SK-N-SH (cell line): ENCODE data around the gene ATP1A4. TPM values are rescaled to one million over a fixed set of nuclear protein-coding genes. Genes with fewer than 3 reads are reported as not detected.

ENCODE experiments used
- CTCF ChIA-PET: fragments of 300-600, 350-600 bp; formaldehyde crosslinking; extraction: SDS; loops from one replicate; lab custom pipeline; 2021; lab: Yijun Ruan, JAX
- POLR2A ChIA-PET: fragments of 350-600 bp; sonication (Branson Sonifier 250); formaldehyde crosslinking; extraction: SDS; loops from one replicate; lab custom pipeline; 2020; ENCODE audit warnings: antibody characterized with exemption, inconsistent platforms; lab: Yijun Ruan, JAX
- DNase-seq: peaks from one replicate; pipeline ENCODE4 v3.0.0; 2012
- H2AFZ ChIP-seq: fragments of 200-600 bp; sonication (generic); 2 replicates; pipeline ENCODE4 v1.8.1; 2016; ENCODE audit warnings: antibody characterized with exemption, mild to moderate bottlenecking, low read depth
- H3F3A ChIP-seq: fragments of 200-600 bp; sonication (generic); replicated peaks from 2 replicates; pipeline ENCODE3; 2016; ENCODE audit warnings: antibody characterized with exemption, mild to moderate bottlenecking; ENCODE audit not compliant: insufficient read depth
- H3K27ac ChIP-seq, 2 experiments: fragments of 200-500 bp in 1 of 2; fragments of 200-600 bp in 1 of 2; sonication (Bioruptor generic) in 1 of 2; sonication (generic), shearing (Covaris generic) in 1 of 2; 2 replicates each; pipeline versions ENCODE4 v1.5.1 to v1.6.1; 2014 to 2016; ENCODE audit warnings: low read depth in 2 of 2, inconsistent platforms in 1 of 2, low read length in 1 of 2, mild to moderate bottlenecking in 1 of 2, mixed read lengths in 1 of 2
- H3K27me3 ChIP-seq: fragments of 200-600 bp; sonication (generic), shearing (Covaris generic); 2 replicates; pipeline ENCODE4 v1.6.1; 2016; ENCODE audit warnings: mixed run types; ENCODE audit not compliant: insufficient read depth
- H3K36me3 ChIP-seq, 2 experiments: fragments of 200-500 bp in 1 of 2; fragments of 200-600 bp in 1 of 2; sonication (Bioruptor generic) in 1 of 2; sonication (generic) in 1 of 2; replicated peaks in 1 of 2; 2 replicates each; pipeline versions ENCODE3 to v1.5.1; 2014 to 2016; ENCODE audit warnings: low read length in 1 of 2, mild to moderate bottlenecking in 1 of 2; ENCODE audit not compliant: insufficient read depth in 2 of 2, control insufficient read depth in 1 of 2
- H3K4me1 ChIP-seq, 2 experiments: fragments of 200-500 bp in 1 of 2; fragments of 200-600 bp in 1 of 2; sonication (Bioruptor generic) in 1 of 2; sonication (generic), shearing (Covaris generic) in 1 of 2; 2 replicates each; pipeline versions ENCODE4 v1.5.1 to v1.6.1; 2014 to 2016; ENCODE audit warnings: low read depth in 1 of 2, low read length in 1 of 2, mixed run types in 1 of 2; ENCODE audit not compliant: insufficient read depth in 2 of 2, control insufficient read depth in 1 of 2
- H3K4me2 ChIP-seq: fragments of 200-600 bp; sonication (generic), shearing (Covaris generic); 2 replicates; pipeline ENCODE4 v1.6.1; 2017; ENCODE audit warnings: mixed run types
- H3K4me3 ChIP-seq, 2 experiments: fragments of 200-500 bp in 1 of 2; fragments of 200-600 bp in 1 of 2; sonication (Bioruptor generic) in 1 of 2; sonication (generic), shearing (Covaris generic) in 1 of 2; 2 replicates each; pipeline versions ENCODE4 v1.5.1 to v1.8.1; 2014 to 2016; ENCODE audit warnings: low read depth in 2 of 2, inconsistent platforms in 1 of 2, low read length in 1 of 2, mild to moderate bottlenecking in 1 of 2, mixed read lengths in 1 of 2, moderate library complexity in 1 of 2
- H3K79me2 ChIP-seq: fragments of 200-600 bp; sonication (generic); 2 replicates; pipeline ENCODE4 v1.8.1; 2017; ENCODE audit warnings: mild to moderate bottlenecking; ENCODE audit not compliant: insufficient read depth
- H3K9ac ChIP-seq: fragments of 200-600 bp; sonication (generic); 2 replicates; pipeline ENCODE4 v1.6.1; 2017; ENCODE audit warnings: mixed run types
- H3K9me2 ChIP-seq: fragments of 200-600 bp; sonication (generic); 2 replicates; pipeline ENCODE4 v1.6.1; 2017; ENCODE audit warnings: mixed run types
- H3K9me3 ChIP-seq: fragments of 200-600 bp; sonication (generic); 2 replicates; pipeline ENCODE4 v1.6.1; 2017; ENCODE audit warnings: mixed run types, mild to moderate bottlenecking, moderate library complexity
- H4K20me1 ChIP-seq: fragments of 200-600 bp; sonication (generic); 2 replicates; pipeline ENCODE4 v1.6.1; 2017; ENCODE audit warnings: mild to moderate bottlenecking, mixed run types; ENCODE audit not compliant: insufficient read depth
- FOSL2 ChIP-seq: IDR thresholded peaks from 2 replicates; pipeline ENCODE4 v1.4.0; 2012; ENCODE audit warnings: low read depth, mild to moderate bottlenecking, moderate library complexity, borderline replicate concordance
- FOXJ3 ChIP-seq: sonication (generic); formaldehyde crosslinking; IDR thresholded peaks from 2 replicates; pipeline ENCODE4 v1.5.1; 2020; ENCODE audit warnings: mild to moderate bottlenecking, missing genetic modification reagents
- GATA2 ChIP-seq: sonication (generic); formaldehyde crosslinking; IDR thresholded peaks from 2 replicates; pipeline ENCODE4 v1.5.0; 2020; ENCODE audit warnings: mild to moderate bottlenecking, missing genetic modification reagents
- JUND ChIP-seq: IDR thresholded peaks from 2 replicates; pipeline ENCODE4 v1.4.0; 2012
- SMC3 ChIP-seq: IDR thresholded peaks from 2 replicates; pipeline ENCODE4 v1.6.1; 2012; ENCODE audit warnings: low read depth, low read length, improper control_type of control experiment
- TCF12 ChIP-seq: IDR thresholded peaks from 2 replicates; pipeline ENCODE4 v1.4.0; 2012
- TEAD4 ChIP-seq: IDR thresholded peaks from 2 replicates; pipeline ENCODE4 v1.4.0; 2012; ENCODE audit warnings: mild to moderate bottlenecking, borderline replicate concordance; ENCODE audit not compliant: insufficient read depth
- YY1 ChIP-seq: IDR thresholded peaks from 2 replicates; pipeline ENCODE4 v1.4.0; 2012; ENCODE audit warnings: low read depth, mild to moderate bottlenecking
- WGBS: methylation state at CpG from one replicate; pipeline ENCODE4 v1.1.6; 2017; ENCODE audit warnings: low lambda C conversion rate; 5-methylcytosine and 5-hydroxymethylcytosine counted together
- polyA plus RNA-seq, 3 experiments: library from polyadenylated mRNA; depleted of rRNA; stranded (reverse); fragments of >200 nt; gene quantifications; 2 replicates each; pipeline ENCODE4 v1.2.3, GENCODE V29; 2012
- TF ChIP-seq, protein P1 (sequence below): IDR thresholded peaks from 2 replicates; pipeline ENCODE4 v1.4.0; 2012; ENCODE audit warnings: low read depth
- TF ChIP-seq, protein P2 (sequence below): fragments of 200-600 bp; sonication (generic); IDR thresholded peaks from 2 replicates; pipeline ENCODE4 v1.6.1; 2017; ENCODE audit warnings: antibody characterized with exemption, mild to moderate bottlenecking, moderate library complexity

Gene ATP1A4
- polyA plus RNA-seq, 1 of the 3 experiments (the other 2 are of a cell fraction): not detected

DNA sequence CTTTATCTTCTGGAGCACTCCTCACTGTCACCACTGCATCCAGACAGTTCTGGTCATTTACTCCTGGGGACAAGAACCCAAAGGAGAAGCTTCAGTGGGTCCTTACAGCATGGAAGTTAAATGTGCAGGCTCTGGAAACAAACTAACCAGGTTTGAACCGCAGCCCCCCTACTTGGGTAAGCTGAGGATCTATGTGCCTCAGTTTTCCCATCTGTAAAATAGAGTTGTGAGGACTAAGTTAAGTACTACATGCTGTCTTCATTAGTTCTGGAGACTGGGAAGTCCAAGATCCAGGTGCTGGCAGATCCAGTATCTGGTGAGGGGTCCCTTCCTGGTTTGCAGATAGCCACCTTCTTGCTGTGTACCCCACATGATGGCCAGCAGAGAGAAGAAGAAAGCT lies 43.9 kb upstream of the ATP1A4 start:
- no peaks in the 10 kb centered on the region for H3K36me3 ChIP-seq
- H4K20me1 ChIP-seq: no peaks in the 10 kb centered on the region
- ChIA-PET POLR2A (no interaction called here), CTCF (interaction anchor here (0.6 to 3.5 kb wide), 7 partner anchors 10 to 164 kb away, joined by 3 to 19 read pairs (median 4); no protein-coding TSS in a partner anchor)
- no peak overlapping the region for H3K9ac ChIP-seq
- no peaks in the 10 kb centered on the region for H3K79me2 ChIP-seq
- no peak for DNase-seq
- H3K4me1 ChIP-seq: peaks cover 0 to 9% of the 10 kb centered on the region in 2 experiments; a peak in 1 of 4 replicates
- no peak overlapping the region for H3K27ac ChIP-seq
- WGBS: 23% methylated on average over 1 of the region's 1 CpG
- H3K4me3 ChIP-seq: no peak overlapping the region
- no peaks in the 10 kb centered on the region for H3K9me2 ChIP-seq
- H3K9me3 ChIP-seq: no peaks in the 10 kb centered on the region
- H2AFZ ChIP-seq: no peak overlapping the region
- TF ChIP-seq GATA2 (CRISPR knock-in tag) (no peak), TEAD4 (no peak), YY1 (no peak), JUND (no peak), FOSL2 (no peak), FOXJ3 (CRISPR knock-in tag) (no peak)
- TF ChIP-seq, all 33 proteins: peak for 0
- Histone ChIP-seq H3F3A (no peaks in the 10 kb centered on the region), H3K27me3 (0 out of 2 replicates have a peak, but pooled peaks cover 3% of the 10 kb centered on the region), H3K4me2 (no peak overlapping the region)

DNA sequence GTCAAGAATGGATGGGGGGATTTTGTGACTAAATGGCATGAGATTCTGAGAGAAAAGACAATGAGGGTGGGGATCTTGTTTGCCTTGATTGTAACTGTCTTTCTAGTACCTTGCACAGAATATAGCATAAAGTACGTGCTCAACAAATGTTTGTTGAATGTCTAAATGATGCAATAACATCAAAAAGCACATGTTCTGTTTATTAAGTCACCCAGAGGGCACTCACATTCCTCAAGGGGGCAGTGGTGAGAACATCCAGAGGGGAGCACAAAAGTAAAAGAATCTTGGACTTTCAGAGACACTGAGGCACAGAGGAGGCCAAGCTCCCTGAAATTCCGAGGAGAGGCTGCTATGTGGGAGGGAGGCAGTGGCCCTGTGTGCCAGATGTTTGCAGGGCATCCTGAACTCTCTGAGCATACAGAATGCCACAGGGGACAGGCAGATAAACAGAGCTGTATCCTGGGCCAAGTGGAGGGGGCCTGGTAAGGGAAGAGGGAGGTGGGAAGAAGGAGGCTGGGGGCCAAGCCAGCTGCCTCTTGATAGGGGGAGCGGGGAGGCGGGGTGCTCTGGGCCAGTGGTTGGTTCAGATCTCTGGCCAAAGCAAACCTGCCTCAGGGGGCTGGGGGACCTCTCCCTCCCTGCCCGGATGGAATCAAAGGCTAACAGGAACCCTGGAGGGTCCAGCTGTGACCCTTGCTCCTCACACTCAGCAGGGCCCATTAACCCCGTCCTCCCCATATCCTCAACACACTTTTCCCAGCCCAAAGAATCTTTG lies 42.3 kb upstream of the ATP1A4 start:
- CTCF ChIA-PET: interaction anchor here (0.6 to 3.5 kb wide), 21 partner anchors 8 to 194 kb away, joined by 3 to 19 read pairs (median 4); partner anchors contain the start of genes IGSF8 and KCNJ9
- no peak overlapping the region for H3K27ac ChIP-seq
- peak; percentile 63 for DNase-seq

More for the DNA sequence above, 42.3 kb upstream of the ATP1A4 start:
- Histone ChIP-seq H3K27me3 (0 out of 2 replicates have a peak, but pooled peaks cover 3% of the 10 kb centered on the region), H3K4me1 (peaks cover 0 to 9% of the 10 kb centered on the region in 2 experiments; a peak in 1 of 4 replicates)
- TF ChIP-seq, protein P1, sequence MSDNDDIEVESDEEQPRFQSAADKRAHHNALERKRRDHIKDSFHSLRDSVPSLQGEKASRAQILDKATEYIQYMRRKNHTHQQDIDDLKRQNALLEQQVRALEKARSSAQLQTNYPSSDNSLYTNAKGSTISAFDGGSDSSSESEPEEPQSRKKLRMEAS: peak; percentile 53; the same call in 1 of the 2 replicates
- TF ChIP-seq SMC3: peak; percentile 10; the same call in 1 of the 2 replicates
- TF ChIP-seq FOXJ3 (CRISPR knock-in tag): 0 out of 2 replicates have a peak, but pooled peaks have one; percentile 27
- TF ChIP-seq, protein P2, sequence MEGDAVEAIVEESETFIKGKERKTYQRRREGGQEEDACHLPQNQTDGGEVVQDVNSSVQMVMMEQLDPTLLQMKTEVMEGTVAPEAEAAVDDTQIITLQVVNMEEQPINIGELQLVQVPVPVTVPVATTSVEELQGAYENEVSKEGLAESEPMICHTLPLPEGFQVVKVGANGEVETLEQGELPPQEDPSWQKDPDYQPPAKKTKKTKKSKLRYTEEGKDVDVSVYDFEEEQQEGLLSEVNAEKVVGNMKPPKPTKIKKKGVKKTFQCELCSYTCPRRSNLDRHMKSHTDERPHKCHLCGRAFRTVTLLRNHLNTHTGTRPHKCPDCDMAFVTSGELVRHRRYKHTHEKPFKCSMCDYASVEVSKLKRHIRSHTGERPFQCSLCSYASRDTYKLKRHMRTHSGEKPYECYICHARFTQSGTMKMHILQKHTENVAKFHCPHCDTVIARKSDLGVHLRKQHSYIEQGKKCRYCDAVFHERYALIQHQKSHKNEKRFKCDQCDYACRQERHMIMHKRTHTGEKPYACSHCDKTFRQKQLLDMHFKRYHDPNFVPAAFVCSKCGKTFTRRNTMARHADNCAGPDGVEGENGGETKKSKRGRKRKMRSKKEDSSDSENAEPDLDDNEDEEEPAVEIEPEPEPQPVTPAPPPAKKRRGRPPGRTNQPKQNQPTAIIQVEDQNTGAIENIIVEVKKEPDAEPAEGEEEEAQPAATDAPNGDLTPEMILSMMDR: peak; percentile 64
- no peak for TF ChIP-seq TCF12
- TF ChIP-seq, all 33 proteins: peak for 4
- Histone ChIP-seq H3K9me3 (no peaks in the 10 kb centered on the region), H3K79me2 (no peaks in the 10 kb centered on the region), H2AFZ (no peak overlapping the region), H3K9ac (no peak overlapping the region), H3K9me2 (no peaks in the 10 kb centered on the region), H3K4me3 (no peak overlapping the region), H3K4me2 (no peak overlapping the region), H3K36me3 (no peaks in the 10 kb centered on the region), H3F3A (no peaks in the 10 kb centered on the region), H4K20me1 (no peaks in the 10 kb centered on the region)
- WGBS: 39% methylated on average over 6 of the region's 6 CpGs
- POLR2A ChIA-PET: interaction anchor here (1.1 kb wide), 1 partner anchor 97 kb away, joined by 3 read pairs; no protein-coding TSS in a partner anchor
